ENCODE results near the gene THAP7. TPM values are rescaled to one million over a fixed set of nuclear protein-coding genes. Genes with fewer than 3 reads are reported as not detected.

Gene THAP7
- total and polyA plus RNA-seq, 9 of the 15 experiments (the other 6 are each of a cell fraction or from before 2014, with no cell fraction given), result 7.9 to 263 (median 84.1) TPM

- TF ChIP-seq ZFP1 (CRISPR knock-in tag; IDR thresholded peaks at IDR 0.05), result peak; percentile 76
- no peak for TF ChIP-seq POLR2G (IDR thresholded peaks at IDR 0.05; ENCODE audit: low read depth, low read length)
- TF ChIP-seq TGIF2 (CRISPR knock-in tag; IDR thresholded peaks at IDR 0.05), result no peak
- TF ChIP-seq U2AF2 (optimal IDR thresholded peaks at IDR 0.05; ENCODE audit: low read depth, low read length), result no peak
- TF ChIP-seq, protein P1, sequence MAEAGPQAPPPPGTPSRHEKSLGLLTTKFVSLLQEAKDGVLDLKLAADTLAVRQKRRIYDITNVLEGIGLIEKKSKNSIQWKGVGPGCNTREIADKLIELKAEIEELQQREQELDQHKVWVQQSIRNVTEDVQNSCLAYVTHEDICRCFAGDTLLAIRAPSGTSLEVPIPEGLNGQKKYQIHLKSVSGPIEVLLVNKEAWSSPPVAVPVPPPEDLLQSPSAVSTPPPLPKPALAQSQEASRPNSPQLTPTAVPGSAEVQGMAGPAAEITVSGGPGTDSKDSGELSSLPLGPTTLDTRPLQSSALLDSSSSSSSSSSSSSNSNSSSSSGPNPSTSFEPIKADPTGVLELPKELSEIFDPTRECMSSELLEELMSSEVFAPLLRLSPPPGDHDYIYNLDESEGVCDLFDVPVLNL (CRISPR knock-in tag; IDR thresholded peaks at IDR 0.05; ENCODE audit: low read depth), result no peak
- no peak for TF ChIP-seq HMGN3 (IDR thresholded peaks at IDR 0.05; ENCODE audit: borderline replicate concordance, extremely low read depth, insufficient read length, low read depth, low read length)
- no peak for TF ChIP-seq NR2C1 (IDR thresholded peaks at IDR 0.05)
- TF ChIP-seq NR2C1 (tag; IDR thresholded peaks at IDR 0.05), result no peak
- peak; percentile 34 for TF ChIP-seq ZNF561 (CRISPR knock-in tag; conservative IDR thresholded peaks at IDR 0.05)
- TF ChIP-seq TCF3 (CRISPR knock-in tag; IDR thresholded peaks at IDR 0.05), result no peak
- TF ChIP-seq EP300 (IDR thresholded peaks at IDR 0.05; ENCODE audit: low read length), result peak; percentile 60
- TF ChIP-seq, protein P2, sequence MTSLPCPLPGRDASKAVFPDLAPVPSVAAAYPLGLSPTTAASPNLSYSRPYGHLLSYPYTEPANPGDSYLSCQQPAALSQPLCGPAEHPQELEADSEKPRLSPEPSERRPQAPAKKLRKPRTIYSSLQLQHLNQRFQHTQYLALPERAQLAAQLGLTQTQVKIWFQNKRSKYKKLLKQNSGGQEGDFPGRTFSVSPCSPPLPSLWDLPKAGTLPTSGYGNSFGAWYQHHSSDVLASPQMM (CRISPR knock-in tag; IDR thresholded peaks at IDR 0.05), result no peak
- TF ChIP-seq IRF2 (CRISPR knock-in tag; IDR thresholded peaks at IDR 0.05), result no peak
- no peak for TF ChIP-seq HDAC1 (IDR thresholded peaks at IDR 0.05)
- no peak for TF ChIP-seq FOXP1 (CRISPR knock-in tag; IDR thresholded peaks at IDR 0.05)
- no peak for TF ChIP-seq HEY1 (CRISPR knock-in tag; IDR thresholded peaks at IDR 0.05; ENCODE audit: borderline replicate concordance)
- TF ChIP-seq RBM25 (IDR thresholded peaks at IDR 0.05; ENCODE audit: low read depth, low read length, severe bottlenecking), result no peak
- TF ChIP-seq CTBP1 (IDR thresholded peaks at IDR 0.05; ENCODE audit: borderline replicate concordance), result no peak
- TF ChIP-seq CHD2 (IDR thresholded peaks at IDR 0.05; ENCODE audit: low read depth, low read length), result peak; percentile 97
- TF ChIP-seq, protein P3, sequence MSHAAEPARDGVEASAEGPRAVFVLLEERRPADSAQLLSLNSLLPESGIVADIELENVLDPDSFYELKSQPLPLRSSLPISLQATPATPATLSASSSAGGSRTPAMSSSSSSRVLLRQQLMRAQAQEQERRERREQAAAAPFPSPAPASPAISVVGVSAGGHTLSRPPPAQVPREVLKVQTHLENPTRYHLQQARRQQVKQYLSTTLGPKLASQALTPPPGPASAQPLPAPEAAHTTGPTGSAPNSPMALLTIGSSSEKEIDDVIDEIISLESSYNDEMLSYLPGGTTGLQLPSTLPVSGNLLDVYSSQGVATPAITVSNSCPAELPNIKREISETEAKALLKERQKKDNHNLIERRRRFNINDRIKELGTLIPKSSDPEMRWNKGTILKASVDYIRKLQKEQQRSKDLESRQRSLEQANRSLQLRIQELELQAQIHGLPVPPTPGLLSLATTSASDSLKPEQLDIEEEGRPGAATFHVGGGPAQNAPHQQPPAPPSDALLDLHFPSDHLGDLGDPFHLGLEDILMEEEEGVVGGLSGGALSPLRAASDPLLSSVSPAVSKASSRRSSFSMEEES (CRISPR knock-in tag; IDR thresholded peaks at IDR 0.05), result peak; percentile 87
- TF ChIP-seq XRCC5 (IDR thresholded peaks at IDR 0.05; ENCODE audit: low read depth, low read length), result no peak
- no peak for TF ChIP-seq ZBTB7A (IDR thresholded peaks at IDR 0.05; ENCODE audit: borderline replicate concordance, control insufficient read depth, low read depth, low read length)
- peak in 1 of 2 experiments; percentile 94; a peak in 1 of 4 replicates for TF ChIP-seq TEAD1 (CRISPR knock-in tag; IDR thresholded peaks at IDR 0.05)
- no peak for TF ChIP-seq ILF3 (IDR thresholded peaks at IDR 0.05; ENCODE audit: borderline replicate concordance)
- no peak for TF ChIP-seq PURB (CRISPR knock-in tag; IDR thresholded peaks at IDR 0.05; ENCODE audit: low read depth)
- TF ChIP-seq FOS (IDR thresholded peaks at IDR 0.05; ENCODE audit: extremely low read depth, insufficient read length), result no peak
- no peak for TF ChIP-seq RBM17 (IDR thresholded peaks at IDR 0.05; ENCODE audit: borderline replicate concordance, low read depth, low read length)
- TF ChIP-seq NFE2L1 (tag; IDR thresholded peaks at IDR 0.05; ENCODE audit: borderline replicate concordance, low read depth), result no peak
Observed at GRCh38 chr22:21001601-21002325, at the start of gene THAP7 (continued).
